Transverse colon (tissue), 4 donors: ENCODE measurements around the gene RNF135.

Source experiments
- CTCF ChIP-seq, 5 experiments: fragments of 200-600 bp in 3 of 5; fragments of 450-650 bp in 2 of 5; sonication (generic) in 3 of 5; IDR thresholded peaks; 1 replicate in 2 of 5; 2 replicates in 3 of 5; pipeline ENCODE4 v1.5.1; 2016 to 2017; ENCODE audit warnings: antibody characterized with exemption in 5 of 5, inconsistent platforms in 3 of 5, mild to moderate bottlenecking in 2 of 5, moderate library complexity in 1 of 5
- EP300 ChIP-seq: sonication (generic); formaldehyde crosslinking; IDR thresholded peaks from one replicate; pipeline ENCODE4 v1.6.1; 2017; ENCODE audit warnings: antibody characterized with exemption, low read depth
- POLR2AphosphoS5 ChIP-seq, 3 donors: sonication (generic); formaldehyde crosslinking; IDR thresholded peaks; one replicate each; pipeline ENCODE4 v1.6.1; 2016; ENCODE audit warnings: antibody characterized with exemption in 3 of 3

- TF ChIP-seq CTCF (IDR thresholded peaks at IDR 0.05) (no peak), POLR2AphosphoS5 (IDR thresholded peaks at IDR 0.05) (no peak), EP300 (no peak)
Observed at GRCh38 chr17:30922235-30923030, 48.4 kb upstream of the RNF135 start.
